GM19467 (cell line): ENCODE measurements around the gene CHERP.
A peak's percentile ranks its signal among the peaks of the same experiment; 100 is the strongest.
"Not testable (repeated sequence)": the region's sequence is repeated elsewhere in the genome, so short reads cannot be mapped to it uniquely, and the experiment has no call there.

Experiments used
- ATAC-seq: cut with Tn5 transposase; IDR thresholded peaks from one replicate; pipeline ENCODE4 v1.9.1; 2021; ENCODE audit warnings: mild to moderate bottlenecking, moderate library complexity; ENCODE audit not compliant: unreplicated experiment

The CHERP gene

GRCh38 chr19:16486476-16486875, 55.8 kb downstream of the CHERP start:
- not testable (repeated sequence) for ATAC-seq

GRCh38 chr19:16482745-16483144, 59.5 kb downstream of the CHERP start:
- ATAC-seq, result no peak

- no peak for ATAC-seq
These were observed 64.9 kb downstream of the CHERP start for GRCh38 chr19:16477311-16477710.

GRCh38 chr19:16476401-16476800, 65.8 kb downstream of the CHERP start:
- no peak for ATAC-seq

- ATAC-seq, result no peak
These were observed 68.3 kb downstream of the CHERP start for GRCh38 chr19:16473875-16474392.

- no peak for ATAC-seq
These were observed 69.2 kb downstream of the CHERP start for GRCh38 chr19:16472992-16473391.

GRCh38 chr19:16472559-16472899, 69.7 kb downstream of the CHERP start:
- not testable (repeated sequence) for ATAC-seq

GRCh38 chr19:16470911-16471811, 71.1 kb downstream of the CHERP start:
- peak; percentile 27 for ATAC-seq

- no peak for ATAC-seq
These were observed 71.7 kb downstream of the CHERP start for GRCh38 chr19:16470541-16470910.
